HepG2 (cell line): ENCODE measurements around the gene OPRL1. TPM values are rescaled to one million over a fixed set of nuclear protein-coding genes. Genes with fewer than 3 reads are reported as not detected.

Source experiments
- AHR ChIP-seq: IDR thresholded peaks from 2 replicates; pipeline ENCODE4 v1.6.1; 2018; ENCODE audit warnings: missing genetic modification reagents, missing compliant biosample characterization
- FOSL2 ChIP-seq: sonication (generic); formaldehyde crosslinking; IDR thresholded peaks from 2 replicates; pipeline ENCODE4 v1.4.0; 2020; ENCODE audit warnings: missing genetic modification reagents
- LCORL ChIP-seq, 2 experiments: fragments of 450-650 bp in 1 of 2; sonication (generic) in 1 of 2; formaldehyde crosslinking in 1 of 2; IDR thresholded peaks; 2 replicates each; pipeline versions ENCODE4 v1.5.0 to v1.6.1; 2017 to 2020; ENCODE audit warnings: antibody characterized with exemption in 1 of 2, missing genetic modification reagents in 1 of 2
- MEIS1 ChIP-seq: sonication (generic); formaldehyde crosslinking; IDR thresholded peaks from 2 replicates; pipeline ENCODE4 v1.9.0; 2021; ENCODE audit warnings: mild to moderate bottlenecking, missing genetic modification reagents, moderate library complexity, borderline replicate concordance
- ZNF326 ChIP-seq: sonication (generic); formaldehyde crosslinking; IDR thresholded peaks from 2 replicates; pipeline ENCODE4 v1.4.0; 2020; ENCODE audit warnings: missing genetic modification reagents, borderline replicate concordance
- polyA plus RNA-seq, 8 experiments: library from polyadenylated mRNA; depleted of rRNA in 3 of 8; stranded (reverse) in 7 of 8; unstranded in 1 of 8; fragments of >200 nt; fragmentation: Illumina TruSeq in 4 of 8; extraction: Trizol in 4 of 8; gene quantifications; 2 replicates each; pipeline versions ENCODE4 v1.2.1 to v1.2.3, GENCODE V29; 2011 to 2016; ENCODE audit warnings: low read depth in 4 of 8, missing spikeins in 1 of 8, mixed read lengths in 1 of 8; ENCODE audit not compliant: insufficient read depth in 1 of 8
- total RNA-seq, 5 experiments: library from RNA; depleted of rRNA; stranded (reverse); fragments of >200 nt; fragmentation: Illumina TruSeq; extraction: Trizol; gene quantifications; 2 replicates each; pipeline ENCODE4 v1.2.3, GENCODE V29; 2016; ENCODE audit warnings: low read depth in 1 of 5
- TF ChIP-seq, protein P1 (sequence below): sonication (generic); formaldehyde crosslinking; IDR thresholded peaks from 2 replicates; pipeline ENCODE4 v1.4.0; 2020; ENCODE audit warnings: missing genetic modification reagents, borderline replicate concordance
- TF ChIP-seq, protein P2 (sequence below): sonication (generic); formaldehyde crosslinking; IDR thresholded peaks from 2 replicates; pipeline ENCODE4 v1.4.0; 2020; ENCODE audit warnings: missing genetic modification reagents, mild to moderate bottlenecking, borderline replicate concordance
- TF ChIP-seq, protein P3 (sequence below): sonication (generic); formaldehyde crosslinking; IDR thresholded peaks from 2 replicates; pipeline ENCODE4 v1.4.0; 2020; ENCODE audit warnings: missing genetic modification reagents, borderline replicate concordance
- TF ChIP-seq, protein P4 (sequence below): sonication (generic); formaldehyde crosslinking; IDR thresholded peaks from 2 replicates; pipeline ENCODE4 v1.9.0; 2021; ENCODE audit warnings: missing genetic modification reagents, mild to moderate bottlenecking, borderline replicate concordance
- TF ChIP-seq, protein P5 (sequence below), 2 experiments: sonication (generic) in 1 of 2; formaldehyde crosslinking in 1 of 2; IDR thresholded peaks; 2 replicates each; pipeline versions ENCODE4 v1.4.0 to v1.6.1; 2016 to 2020; ENCODE audit warnings: borderline replicate concordance in 1 of 2, low read depth in 1 of 2, mild to moderate bottlenecking in 1 of 2, missing genetic modification reagents in 1 of 2

OPRL1 gene
- total and polyA plus RNA-seq, 2 of the 13 experiments (the other 11 are each of a cell fraction or from before 2014, with no cell fraction given), result 0.35 to 0.71 TPM

DNA sequence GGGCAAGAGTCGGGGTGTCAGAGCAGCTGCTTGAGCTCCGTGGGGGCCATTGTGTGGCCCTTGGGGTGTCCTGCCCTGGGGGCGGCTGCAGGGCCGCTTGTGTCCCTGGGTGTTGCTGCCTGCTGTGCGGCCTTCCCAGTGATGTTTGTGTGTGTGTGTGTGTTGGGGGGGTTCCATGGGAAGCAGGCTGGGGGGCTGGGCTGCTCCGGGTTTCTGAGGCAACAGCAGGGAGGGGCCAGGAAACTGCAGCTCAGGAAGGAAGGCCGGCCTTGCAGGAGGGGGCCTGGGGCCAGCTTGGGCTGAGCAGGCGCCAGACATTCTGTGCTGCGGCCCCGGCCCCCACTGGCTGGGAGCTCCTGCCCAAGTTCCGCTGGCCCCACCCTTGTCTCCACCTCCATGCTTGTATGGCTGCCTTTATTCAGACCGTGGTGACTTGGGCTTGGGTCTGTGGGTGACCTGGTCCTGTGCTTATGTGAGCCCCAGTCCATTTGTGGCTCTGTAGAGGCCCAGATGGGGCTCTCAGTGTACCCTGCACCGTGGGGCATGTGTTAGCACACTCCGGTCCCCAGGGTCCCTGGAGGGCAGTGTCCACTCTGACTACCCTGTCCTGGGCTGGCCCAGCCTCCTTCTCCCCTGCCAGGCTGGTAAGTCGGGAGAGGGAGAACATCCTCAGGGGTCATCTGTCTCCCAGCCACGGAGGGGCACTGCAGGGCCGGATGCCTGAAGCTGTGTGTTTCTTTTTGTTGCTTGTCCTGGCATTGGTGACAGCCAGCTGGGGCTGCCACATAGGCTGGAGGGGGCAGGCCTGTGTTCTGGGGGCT, 25.8 kb upstream of the OPRL1 start (continued):
- TF ChIP-seq, protein P1, sequence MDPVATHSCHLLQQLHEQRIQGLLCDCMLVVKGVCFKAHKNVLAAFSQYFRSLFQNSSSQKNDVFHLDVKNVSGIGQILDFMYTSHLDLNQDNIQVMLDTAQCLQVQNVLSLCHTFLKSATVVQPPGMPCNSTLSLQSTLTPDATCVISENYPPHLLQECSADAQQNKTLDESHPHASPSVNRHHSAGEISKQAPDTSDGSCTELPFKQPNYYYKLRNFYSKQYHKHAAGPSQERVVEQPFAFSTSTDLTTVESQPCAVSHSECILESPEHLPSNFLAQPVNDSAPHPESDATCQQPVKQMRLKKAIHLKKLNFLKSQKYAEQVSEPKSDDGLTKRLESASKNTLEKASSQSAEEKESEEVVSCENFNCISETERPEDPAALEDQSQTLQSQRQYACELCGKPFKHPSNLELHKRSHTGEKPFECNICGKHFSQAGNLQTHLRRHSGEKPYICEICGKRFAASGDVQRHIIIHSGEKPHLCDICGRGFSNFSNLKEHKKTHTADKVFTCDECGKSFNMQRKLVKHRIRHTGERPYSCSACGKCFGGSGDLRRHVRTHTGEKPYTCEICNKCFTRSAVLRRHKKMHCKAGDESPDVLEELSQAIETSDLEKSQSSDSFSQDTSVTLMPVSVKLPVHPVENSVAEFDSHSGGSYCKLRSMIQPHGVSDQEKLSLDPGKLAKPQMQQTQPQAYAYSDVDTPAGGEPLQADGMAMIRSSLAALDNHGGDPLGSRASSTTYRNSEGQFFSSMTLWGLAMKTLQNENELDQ (CRISPR knock-in tag), result no peak; the same call in 1 of the 2 replicates
- TF ChIP-seq AHR (CRISPR knock-in tag) (peak; percentile 98; the same call in 1 of the 2 replicates), ZNF326 (CRISPR knock-in tag) (peak; percentile 87; the same call in 1 of the 2 replicates), FOSL2 (CRISPR knock-in tag) (no peak), LCORL (IDR thresholded peaks at IDR 0.05) (0 out of 2 replicates have a peak, but pooled peaks have one; percentile 18), LCORL (CRISPR knock-in tag; IDR thresholded peaks at IDR 0.05) (peak; percentile 96), MEIS1 (CRISPR knock-in tag) (0 out of 2 replicates have a peak, but pooled peaks have one; percentile 64)
- TF ChIP-seq, protein P2, sequence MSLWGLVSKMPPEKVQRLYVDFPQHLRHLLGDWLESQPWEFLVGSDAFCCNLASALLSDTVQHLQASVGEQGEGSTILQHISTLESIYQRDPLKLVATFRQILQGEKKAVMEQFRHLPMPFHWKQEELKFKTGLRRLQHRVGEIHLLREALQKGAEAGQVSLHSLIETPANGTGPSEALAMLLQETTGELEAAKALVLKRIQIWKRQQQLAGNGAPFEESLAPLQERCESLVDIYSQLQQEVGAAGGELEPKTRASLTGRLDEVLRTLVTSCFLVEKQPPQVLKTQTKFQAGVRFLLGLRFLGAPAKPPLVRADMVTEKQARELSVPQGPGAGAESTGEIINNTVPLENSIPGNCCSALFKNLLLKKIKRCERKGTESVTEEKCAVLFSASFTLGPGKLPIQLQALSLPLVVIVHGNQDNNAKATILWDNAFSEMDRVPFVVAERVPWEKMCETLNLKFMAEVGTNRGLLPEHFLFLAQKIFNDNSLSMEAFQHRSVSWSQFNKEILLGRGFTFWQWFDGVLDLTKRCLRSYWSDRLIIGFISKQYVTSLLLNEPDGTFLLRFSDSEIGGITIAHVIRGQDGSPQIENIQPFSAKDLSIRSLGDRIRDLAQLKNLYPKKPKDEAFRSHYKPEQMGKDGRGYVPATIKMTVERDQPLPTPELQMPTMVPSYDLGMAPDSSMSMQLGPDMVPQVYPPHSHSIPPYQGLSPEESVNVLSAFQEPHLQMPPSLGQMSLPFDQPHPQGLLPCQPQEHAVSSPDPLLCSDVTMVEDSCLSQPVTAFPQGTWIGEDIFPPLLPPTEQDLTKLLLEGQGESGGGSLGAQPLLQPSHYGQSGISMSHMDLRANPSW, result 0 out of 2 replicates have a peak, but pooled peaks have one; percentile 12
- TF ChIP-seq, protein P3, sequence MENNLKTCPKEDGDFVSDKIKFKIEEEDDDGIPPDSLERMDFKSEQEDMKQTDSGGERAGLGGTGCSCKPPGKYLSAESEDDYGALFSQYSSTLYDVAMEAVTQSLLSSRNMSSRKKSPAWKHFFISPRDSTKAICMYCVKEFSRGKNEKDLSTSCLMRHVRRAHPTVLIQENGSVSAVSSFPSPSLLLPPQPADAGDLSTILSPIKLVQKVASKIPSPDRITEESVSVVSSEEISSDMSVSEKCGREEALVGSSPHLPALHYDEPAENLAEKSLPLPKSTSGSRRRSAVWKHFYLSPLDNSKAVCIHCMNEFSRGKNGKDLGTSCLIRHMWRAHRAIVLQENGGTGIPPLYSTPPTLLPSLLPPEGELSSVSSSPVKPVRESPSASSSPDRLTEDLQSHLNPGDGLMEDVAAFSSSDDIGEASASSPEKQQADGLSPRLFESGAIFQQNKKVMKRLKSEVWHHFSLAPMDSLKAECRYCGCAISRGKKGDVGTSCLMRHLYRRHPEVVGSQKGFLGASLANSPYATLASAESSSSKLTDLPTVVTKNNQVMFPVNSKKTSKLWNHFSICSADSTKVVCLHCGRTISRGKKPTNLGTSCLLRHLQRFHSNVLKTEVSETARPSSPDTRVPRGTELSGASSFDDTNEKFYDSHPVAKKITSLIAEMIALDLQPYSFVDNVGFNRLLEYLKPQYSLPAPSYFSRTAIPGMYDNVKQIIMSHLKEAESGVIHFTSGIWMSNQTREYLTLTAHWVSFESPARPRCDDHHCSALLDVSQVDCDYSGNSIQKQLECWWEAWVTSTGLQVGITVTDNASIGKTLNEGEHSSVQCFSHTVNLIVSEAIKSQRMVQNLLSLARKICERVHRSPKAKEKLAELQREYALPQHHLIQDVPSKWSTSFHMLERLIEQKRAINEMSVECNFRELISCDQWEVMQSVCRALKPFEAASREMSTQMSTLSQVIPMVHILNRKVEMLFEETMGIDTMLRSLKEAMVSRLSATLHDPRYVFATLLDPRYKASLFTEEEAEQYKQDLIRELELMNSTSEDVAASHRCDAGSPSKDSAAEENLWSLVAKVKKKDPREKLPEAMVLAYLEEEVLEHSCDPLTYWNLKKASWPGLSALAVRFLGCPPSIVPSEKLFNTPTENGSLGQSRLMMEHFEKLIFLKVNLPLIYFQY (CRISPR knock-in tag), result peak; percentile 92
- TF ChIP-seq, protein P4, sequence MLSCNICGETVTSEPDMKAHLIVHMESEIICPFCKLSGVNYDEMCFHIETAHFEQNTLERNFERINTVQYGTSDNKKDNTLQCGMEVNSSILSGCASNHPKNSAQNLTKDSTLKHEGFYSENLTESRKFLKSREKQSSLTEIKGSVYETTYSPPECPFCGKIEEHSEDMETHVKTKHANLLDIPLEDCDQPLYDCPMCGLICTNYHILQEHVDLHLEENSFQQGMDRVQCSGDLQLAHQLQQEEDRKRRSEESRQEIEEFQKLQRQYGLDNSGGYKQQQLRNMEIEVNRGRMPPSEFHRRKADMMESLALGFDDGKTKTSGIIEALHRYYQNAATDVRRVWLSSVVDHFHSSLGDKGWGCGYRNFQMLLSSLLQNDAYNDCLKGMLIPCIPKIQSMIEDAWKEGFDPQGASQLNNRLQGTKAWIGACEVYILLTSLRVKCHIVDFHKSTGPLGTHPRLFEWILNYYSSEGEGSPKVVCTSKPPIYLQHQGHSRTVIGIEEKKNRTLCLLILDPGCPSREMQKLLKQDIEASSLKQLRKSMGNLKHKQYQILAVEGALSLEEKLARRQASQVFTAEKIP (CRISPR knock-in tag), result no peak
- TF ChIP-seq, protein P5, sequence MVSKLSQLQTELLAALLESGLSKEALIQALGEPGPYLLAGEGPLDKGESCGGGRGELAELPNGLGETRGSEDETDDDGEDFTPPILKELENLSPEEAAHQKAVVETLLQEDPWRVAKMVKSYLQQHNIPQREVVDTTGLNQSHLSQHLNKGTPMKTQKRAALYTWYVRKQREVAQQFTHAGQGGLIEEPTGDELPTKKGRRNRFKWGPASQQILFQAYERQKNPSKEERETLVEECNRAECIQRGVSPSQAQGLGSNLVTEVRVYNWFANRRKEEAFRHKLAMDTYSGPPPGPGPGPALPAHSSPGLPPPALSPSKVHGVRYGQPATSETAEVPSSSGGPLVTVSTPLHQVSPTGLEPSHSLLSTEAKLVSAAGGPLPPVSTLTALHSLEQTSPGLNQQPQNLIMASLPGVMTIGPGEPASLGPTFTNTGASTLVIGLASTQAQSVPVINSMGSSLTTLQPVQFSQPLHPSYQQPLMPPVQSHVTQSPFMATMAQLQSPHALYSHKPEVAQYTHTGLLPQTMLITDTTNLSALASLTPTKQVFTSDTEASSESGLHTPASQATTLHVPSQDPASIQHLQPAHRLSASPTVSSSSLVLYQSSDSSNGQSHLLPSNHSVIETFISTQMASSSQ (IDR thresholded peaks at IDR 0.05; ENCODE audit: low read depth), result peak; percentile 46; the same call in 1 of the 2 replicates
- TF ChIP-seq, protein P5 (CRISPR knock-in tag; IDR thresholded peaks at IDR 0.05; ENCODE audit: borderline replicate concordance), result peak; percentile 11; the same call in 1 of the 2 replicates
